ENCODE measurements around the gene THAP4.

Gene THAP4

DNA sequence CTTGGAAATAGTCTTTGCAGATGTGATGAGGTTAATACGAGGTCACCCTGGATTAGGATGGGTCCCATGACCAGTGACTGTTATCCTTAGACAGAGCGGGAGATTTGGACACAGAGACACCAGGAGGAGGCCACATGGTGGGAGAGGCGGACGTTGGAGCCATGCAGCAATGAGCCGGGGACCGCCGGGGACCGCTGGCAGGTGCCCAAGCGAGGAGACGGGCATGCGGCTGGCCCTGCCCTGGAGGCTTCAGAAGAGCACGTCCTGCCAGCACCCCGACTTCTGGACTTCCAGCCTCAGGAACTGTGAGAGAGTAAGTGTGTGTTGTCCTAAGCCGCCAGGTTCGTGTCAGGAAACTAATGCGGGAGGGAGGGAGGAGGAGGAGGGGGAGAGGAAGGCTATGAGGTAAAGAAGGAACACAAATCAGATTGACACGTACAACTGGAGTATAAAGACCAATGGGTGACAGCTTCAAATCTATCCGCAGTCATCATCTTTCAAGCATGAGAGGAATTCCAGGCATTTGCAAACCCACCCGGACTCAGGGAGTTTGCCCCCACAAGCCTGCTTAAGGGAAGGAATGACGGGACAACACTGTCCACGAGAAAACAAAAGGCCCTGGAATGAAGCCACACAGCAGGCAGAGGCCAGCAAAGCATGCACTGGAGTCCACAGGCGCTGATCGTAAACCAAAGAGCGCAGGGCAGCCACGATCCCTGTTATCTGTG, 90.0 kb downstream of the THAP4 start:
- H3K4me3 ChIP-seq (ENCODE audit: low read depth, low read length) = no peak overlapping the region

DNA sequence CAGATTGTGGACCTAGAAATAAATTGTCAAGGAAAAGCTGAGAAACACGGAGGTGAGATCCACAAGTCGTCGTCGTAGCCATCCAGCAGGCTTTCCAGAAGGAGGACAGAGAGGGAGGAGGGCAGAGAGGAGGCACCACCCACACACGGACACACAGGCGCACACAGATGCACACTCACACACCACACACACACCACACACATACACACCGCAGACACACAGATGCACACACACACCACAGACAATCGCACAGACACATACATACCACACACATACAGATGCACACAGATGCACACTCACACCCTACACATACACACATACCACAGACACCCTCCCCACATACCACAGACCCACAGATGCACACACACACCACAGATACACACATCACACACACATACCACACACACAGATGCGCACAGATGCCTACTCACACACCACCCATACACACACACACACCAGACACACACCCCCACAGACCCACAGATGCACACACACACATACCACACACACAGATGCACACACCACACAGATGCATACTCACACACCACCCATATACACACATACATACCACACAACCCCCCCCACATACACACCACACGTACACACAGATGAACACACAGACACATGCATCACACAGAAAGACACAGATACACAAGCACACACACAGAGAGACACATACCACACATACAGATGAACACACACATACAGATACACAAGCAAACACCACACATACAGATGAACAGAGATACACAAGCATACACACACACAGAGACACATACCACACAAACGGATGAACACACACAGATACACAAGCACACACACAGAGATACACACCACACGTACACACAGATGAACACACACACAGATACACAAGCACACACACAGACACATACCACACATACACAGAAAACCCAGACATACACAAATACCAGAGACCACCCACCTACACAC, 91.2 kb downstream of the THAP4 start:
- no peak overlapping the region for H3K4me3 ChIP-seq (ENCODE audit: low read depth, low read length)
- no peak for TF ChIP-seq POLR2A (IDR thresholded peaks at IDR 0.05; ENCODE audit: extremely low read depth, insufficient read length)
- no peak for TF ChIP-seq MYC (IDR thresholded peaks at IDR 0.05; ENCODE audit: low read depth, low read length)
- TF ChIP-seq, protein P1, sequence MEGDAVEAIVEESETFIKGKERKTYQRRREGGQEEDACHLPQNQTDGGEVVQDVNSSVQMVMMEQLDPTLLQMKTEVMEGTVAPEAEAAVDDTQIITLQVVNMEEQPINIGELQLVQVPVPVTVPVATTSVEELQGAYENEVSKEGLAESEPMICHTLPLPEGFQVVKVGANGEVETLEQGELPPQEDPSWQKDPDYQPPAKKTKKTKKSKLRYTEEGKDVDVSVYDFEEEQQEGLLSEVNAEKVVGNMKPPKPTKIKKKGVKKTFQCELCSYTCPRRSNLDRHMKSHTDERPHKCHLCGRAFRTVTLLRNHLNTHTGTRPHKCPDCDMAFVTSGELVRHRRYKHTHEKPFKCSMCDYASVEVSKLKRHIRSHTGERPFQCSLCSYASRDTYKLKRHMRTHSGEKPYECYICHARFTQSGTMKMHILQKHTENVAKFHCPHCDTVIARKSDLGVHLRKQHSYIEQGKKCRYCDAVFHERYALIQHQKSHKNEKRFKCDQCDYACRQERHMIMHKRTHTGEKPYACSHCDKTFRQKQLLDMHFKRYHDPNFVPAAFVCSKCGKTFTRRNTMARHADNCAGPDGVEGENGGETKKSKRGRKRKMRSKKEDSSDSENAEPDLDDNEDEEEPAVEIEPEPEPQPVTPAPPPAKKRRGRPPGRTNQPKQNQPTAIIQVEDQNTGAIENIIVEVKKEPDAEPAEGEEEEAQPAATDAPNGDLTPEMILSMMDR (IDR thresholded peaks at IDR 0.05; ENCODE audit: low read depth, low read length) = no peak
- TF ChIP-seq, protein P2, sequence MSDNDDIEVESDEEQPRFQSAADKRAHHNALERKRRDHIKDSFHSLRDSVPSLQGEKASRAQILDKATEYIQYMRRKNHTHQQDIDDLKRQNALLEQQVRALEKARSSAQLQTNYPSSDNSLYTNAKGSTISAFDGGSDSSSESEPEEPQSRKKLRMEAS (IDR thresholded peaks at IDR 0.05; ENCODE audit: low read depth, low read length) = no peak
- no peak for DNase-seq (ENCODE audit: low read depth)

More for the DNA sequence above, 90.0 kb downstream of the THAP4 start:
- TF ChIP-seq POLR2A (IDR thresholded peaks at IDR 0.05; ENCODE audit: extremely low read depth, insufficient read length) = no peak
- TF ChIP-seq, protein P2 (IDR thresholded peaks at IDR 0.05; ENCODE audit: low read depth, low read length) = no peak
- no peak for TF ChIP-seq MYC (IDR thresholded peaks at IDR 0.05; ENCODE audit: low read depth, low read length)
- TF ChIP-seq, protein P1 (IDR thresholded peaks at IDR 0.05; ENCODE audit: low read depth, low read length) = no peak
- DNase-seq (ENCODE audit: low read depth) = no peak

DNA sequence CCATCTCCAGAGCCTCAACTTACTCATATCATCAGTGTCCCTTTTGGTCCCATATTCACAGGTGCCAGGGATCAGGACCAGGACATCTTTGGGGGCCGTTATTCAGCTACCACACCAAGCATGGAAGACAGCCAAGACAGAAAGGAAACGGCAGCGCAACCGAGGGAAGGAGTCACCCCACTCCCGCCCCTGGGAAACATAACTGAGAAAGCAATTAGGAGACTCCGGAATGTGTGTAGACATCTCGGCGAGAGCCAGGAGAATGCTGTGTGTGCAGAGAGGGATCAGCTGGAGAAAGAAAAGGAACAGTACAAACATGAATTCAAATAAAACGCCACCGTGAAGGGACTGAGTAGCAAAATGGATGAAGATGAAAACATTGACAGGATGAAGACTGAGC, 91.9 kb downstream of the THAP4 start:
- TF ChIP-seq, protein P1 (IDR thresholded peaks at IDR 0.05; ENCODE audit: low read depth, low read length) = no peak
- TF ChIP-seq MYC (IDR thresholded peaks at IDR 0.05; ENCODE audit: low read depth, low read length) (no peak), POLR2A (IDR thresholded peaks at IDR 0.05; ENCODE audit: extremely low read depth, insufficient read length) (no peak)
- no peak for DNase-seq (ENCODE audit: low read depth)
- H3K4me3 ChIP-seq (ENCODE audit: low read depth, low read length) = no peak overlapping the region

DNA sequence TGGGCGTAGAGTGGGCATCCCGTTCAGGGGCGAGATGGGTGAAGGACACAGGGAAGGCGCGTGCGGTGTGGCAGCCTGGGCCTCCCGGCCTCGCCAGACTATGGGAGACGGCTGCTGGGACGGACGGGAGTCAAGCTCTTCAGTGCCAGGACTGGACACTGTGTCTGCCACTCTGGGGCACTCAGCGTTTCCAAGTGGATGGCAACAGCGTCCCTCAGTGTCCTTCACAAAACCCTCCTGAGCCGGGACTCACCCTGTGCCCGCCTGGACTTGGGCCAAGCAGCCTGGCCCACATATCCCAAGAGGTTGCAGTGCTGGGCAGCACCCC, 94.7 kb downstream of the THAP4 start:
- no peak for DNase-seq (ENCODE audit: low read depth)
- no peak for TF ChIP-seq POLR2A (IDR thresholded peaks at IDR 0.05; ENCODE audit: extremely low read depth, insufficient read length)
- no peak overlapping the region for H3K4me3 ChIP-seq (ENCODE audit: low read depth, low read length)

DNA sequence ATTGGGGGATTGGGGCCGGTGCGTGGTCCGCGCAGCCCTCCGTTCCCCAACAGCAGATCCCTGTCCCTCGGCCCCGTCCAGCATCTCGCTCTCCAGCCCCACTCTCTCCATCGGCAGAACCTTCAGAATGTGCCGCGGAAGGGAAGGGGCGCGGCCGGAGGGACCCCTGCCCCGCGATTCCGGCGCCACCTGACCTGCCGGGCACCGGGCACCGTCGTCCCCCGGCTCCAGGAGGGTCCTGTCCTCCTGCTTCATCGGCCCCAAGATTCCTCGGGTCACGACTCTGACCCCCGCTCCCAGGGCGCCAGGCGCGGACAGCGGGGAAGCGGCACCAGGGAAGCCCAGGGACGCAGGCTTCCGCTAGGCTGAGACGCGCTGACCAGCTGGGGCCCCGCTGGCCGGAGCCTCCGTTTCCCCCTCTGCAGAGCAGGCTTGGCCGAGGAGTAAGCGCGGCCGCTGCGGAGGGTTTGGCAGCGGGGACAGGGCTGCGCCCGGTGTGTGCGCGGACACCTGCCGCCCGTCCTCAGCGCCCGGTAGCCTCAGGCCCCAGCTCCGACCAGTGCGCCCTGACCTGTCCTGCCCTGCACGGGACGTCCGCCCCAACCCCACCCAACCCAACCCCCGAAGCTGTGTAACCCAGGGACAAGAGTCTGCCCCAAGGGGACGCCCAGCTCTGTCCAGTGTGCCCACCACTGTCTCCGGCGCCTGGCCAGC, 95.2 kb downstream of the THAP4 start:
- no peak for DNase-seq (ENCODE audit: low read depth)
- TF ChIP-seq, protein P1 (IDR thresholded peaks at IDR 0.05; ENCODE audit: low read depth, low read length) = no peak
- TF ChIP-seq MYC (IDR thresholded peaks at IDR 0.05; ENCODE audit: low read depth, low read length) = no peak
- TF ChIP-seq, protein P2 (IDR thresholded peaks at IDR 0.05; ENCODE audit: low read depth, low read length) = no peak
- H3K4me3 ChIP-seq (ENCODE audit: low read depth, low read length) = no peak overlapping the region

Data from NB4 (cell line).